Measurements from ENCODE around the gene LY6G6F.

LY6G6F gene

DNA sequence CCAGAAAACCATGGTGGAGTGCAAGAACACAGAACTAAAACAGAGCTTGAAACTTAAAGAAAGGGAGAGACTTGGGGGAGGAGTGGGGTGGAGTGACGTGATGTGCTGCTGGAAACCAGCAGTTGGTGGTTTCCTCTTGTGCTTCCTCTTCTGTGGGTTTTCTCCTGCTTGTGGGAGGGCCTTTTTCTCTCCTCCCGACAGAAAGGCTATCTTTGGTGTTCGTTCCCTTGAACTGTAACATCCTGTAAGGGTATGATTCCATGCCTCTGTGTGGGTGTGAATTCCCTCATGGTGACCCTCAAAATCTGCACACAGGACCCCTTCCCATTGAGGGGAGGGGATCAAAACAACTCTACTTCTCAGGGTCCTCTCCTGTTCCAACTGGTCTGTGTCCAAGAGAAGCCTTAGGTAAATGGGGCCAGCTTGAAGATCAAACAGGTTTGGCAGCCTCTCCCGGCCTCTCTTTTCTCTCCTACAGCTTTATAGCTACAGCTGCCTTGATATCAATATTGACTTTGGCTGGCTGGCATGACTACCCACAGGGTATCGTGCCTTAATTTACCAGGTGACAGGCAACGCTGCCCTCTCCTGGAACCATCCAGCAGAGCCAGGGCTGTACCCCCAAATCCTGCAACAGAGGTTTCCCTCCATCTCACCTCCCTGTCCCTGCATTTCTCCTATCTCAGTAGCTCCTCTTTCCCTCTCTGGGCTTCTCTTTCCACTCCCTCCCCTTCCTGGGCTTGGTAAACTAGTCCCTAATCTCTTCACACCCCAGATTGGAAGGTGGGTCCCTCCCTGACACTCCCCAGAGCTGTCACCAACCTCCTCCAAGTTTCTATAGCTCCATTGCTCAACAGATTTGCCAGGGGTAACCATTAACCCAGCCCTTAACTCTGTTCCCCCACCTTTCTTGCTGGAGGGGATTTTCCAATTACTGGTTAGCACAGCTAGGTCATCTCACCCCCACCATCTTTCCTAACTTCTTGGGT lies 31.6 kb downstream of the LY6G6F start:
- peaks cover 30% of the 10 kb centered on the region for H3K36me3 ChIP-seq (ENCODE audit: insufficient read depth, low read length)
- no peaks in the 10 kb centered on the region for H3K9me3 ChIP-seq (ENCODE audit: low read length)
- H3K4me3 ChIP-seq (ENCODE audit: low read length) = peak overlapping the region; percentile 32
- H2AFZ ChIP-seq (ENCODE audit: low read depth, low read length) = no peak overlapping the region
- no peaks in the 10 kb centered on the region for H3K27me3 ChIP-seq (ENCODE audit: insufficient read depth, low read length)
- peaks cover 51% of the 10 kb centered on the region for H3K4me1 ChIP-seq (ENCODE audit: insufficient read depth, low read length)

DNA sequence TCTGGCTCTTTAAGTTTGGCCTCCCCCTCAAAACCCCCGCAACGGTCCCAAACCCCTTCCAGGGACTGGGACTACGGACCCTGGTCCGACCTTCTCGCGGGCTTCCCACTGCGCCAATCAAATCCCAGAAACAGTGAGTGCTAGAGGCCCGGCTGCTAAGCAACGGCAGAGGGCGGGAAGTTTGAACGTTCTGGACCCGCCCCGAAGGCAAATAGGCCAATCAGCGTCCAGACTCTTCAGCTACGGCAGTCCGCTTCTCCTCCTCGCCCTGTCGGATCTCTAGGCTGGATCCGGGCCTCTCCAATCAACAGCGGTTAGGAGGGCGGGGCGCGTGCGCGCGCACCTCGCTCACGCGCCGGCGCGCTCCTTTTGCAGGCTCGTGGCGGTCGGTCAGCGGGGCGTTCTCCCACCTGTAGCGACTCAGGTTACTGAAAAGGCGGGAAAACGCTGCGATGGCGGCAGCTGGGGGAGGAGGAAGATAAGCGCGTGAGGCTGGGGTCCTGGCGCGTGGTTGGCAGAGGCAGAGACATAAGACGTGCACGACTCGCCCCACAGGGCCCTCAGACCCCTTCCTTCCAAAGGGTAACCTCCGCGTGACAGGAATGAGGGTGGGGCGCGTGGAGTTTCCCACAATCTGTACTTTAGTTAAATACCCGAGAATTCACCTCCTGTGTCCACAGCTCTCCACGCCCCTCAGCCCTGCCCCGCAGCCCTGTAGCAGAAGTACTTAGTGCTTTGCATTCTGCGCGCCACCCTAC lies 33.2 kb downstream of the LY6G6F start, which contains the start of gene MSH5:
TSS of gene MSH5 (plus strand) at position 367 of the 758 bp plus-strand sequence. CDS start 462 bp downstream, outside the sequence.
- peaks cover 42% of the 10 kb centered on the region for H3K4me1 ChIP-seq (ENCODE audit: insufficient read depth, low read length)

DNA sequence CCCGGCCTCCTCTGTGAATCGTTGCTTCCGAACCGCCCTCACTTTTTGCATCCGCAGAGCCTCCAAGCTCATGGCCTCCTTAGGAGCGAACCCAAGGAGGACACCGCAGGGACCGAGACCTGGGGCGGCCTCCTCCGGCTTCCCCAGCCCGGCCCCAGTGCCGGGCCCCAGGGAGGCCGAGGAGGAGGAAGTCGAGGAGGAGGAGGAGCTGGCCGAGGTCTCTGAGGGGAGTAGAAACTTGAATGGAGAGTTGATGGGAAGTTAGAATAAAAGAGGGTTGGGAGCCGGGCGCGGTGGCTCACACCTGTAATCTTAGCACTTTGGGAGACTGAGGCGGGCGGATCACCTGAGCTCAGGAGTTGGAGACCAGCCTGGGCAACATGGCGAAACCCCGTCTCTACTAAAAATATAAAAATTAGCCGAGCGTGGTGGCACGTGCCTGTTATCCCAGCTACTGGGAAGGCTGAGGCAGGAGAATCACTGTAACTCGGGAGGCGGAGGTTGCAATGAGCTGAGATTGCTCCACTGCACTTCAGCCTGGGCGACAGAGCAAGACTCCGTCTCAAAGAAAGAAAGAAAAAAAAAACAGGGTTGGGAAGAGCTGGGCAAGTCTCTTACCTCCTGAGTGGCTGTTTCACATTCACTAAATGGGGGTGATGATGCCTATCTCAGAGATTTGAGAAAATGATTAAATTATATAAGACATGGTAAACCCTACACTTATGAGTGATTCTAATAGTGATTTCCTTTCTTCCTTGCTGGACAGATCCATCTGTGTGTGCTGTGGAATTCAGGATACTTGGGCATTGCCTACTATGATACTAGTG lies 33.9 kb downstream of the LY6G6F start:
- no peak overlapping the region for H2AFZ ChIP-seq (ENCODE audit: low read depth, low read length)
- H3K4me1 ChIP-seq (ENCODE audit: insufficient read depth, low read length) = peaks cover 37% of the 10 kb centered on the region
- H3K4me3 ChIP-seq (ENCODE audit: low read length) = peak overlapping the region; percentile 94
- no peaks in the 10 kb centered on the region for H3K9me3 ChIP-seq (ENCODE audit: low read length)
- H3K27me3 ChIP-seq (ENCODE audit: insufficient read depth, low read length) = no peaks in the 10 kb centered on the region
- H3K36me3 ChIP-seq (ENCODE audit: insufficient read depth, low read length) = peaks cover 36% of the 10 kb centered on the region

More for the DNA sequence above, 33.2 kb downstream of the LY6G6F start, which contains the start of gene MSH5:
- Histone ChIP-seq H3K27me3 (ENCODE audit: insufficient read depth, low read length) (no peaks in the 10 kb centered on the region), H3K36me3 (ENCODE audit: insufficient read depth, low read length) (peaks cover 31% of the 10 kb centered on the region), H2AFZ (ENCODE audit: low read depth, low read length) (peak within 1 kb of the TSS; percentile 27), H3K4me3 (ENCODE audit: low read length) (peak within 1 kb of the TSS; percentile 94), H3K9me3 (ENCODE audit: low read length) (no peaks in the 10 kb centered on the region)

DNA sequence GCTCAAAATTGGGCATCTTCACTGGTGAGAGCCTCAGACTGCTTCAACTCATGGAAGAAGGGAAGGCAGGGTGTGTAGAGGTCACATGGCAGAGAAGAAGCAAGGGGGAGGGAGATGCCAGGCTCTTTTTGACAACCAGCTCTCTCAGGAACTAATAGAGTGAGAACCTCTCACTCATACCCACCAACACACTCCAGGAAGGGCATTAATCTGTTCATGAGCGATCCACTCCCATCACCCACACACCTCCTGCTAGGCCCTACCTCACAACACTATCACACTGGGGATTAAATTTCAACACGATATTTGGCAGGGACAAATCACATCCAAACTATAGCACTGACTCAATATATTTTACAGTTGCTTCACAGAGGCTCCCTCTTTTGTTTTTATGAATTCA lies 35.1 kb downstream of the LY6G6F start:
- Histone ChIP-seq H3K9me3 (ENCODE audit: low read length) (no peaks in the 10 kb centered on the region), H3K27me3 (ENCODE audit: insufficient read depth, low read length) (no peaks in the 10 kb centered on the region), H3K4me1 (ENCODE audit: insufficient read depth, low read length) (peaks cover 31% of the 10 kb centered on the region), H3K4me3 (ENCODE audit: low read length) (no peak overlapping the region), H3K36me3 (ENCODE audit: insufficient read depth, low read length) (peaks cover 38% of the 10 kb centered on the region), H2AFZ (ENCODE audit: low read depth, low read length) (no peak overlapping the region)

DNA sequence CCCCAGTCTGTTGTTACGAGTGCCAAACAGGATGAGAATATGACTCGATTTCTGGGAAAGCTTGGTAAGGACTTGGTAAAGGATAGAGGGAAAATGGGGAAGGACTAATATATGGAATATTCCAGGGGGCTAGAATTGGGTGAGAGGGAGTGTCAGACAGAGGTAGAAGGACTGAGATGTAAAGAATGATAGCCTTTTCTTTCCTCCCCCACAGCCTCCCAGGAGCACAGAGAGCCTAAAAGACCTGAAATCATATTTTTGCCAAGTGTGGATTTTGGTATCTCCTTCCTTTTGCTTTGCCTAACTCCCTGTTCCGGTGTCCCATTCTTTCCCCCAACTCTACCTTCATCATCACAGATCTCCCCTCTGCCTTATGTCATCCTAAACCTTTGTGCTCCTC lies 36.2 kb downstream of the LY6G6F start:
- H3K36me3 ChIP-seq (ENCODE audit: insufficient read depth, low read length) = peaks cover 48% of the 10 kb centered on the region
- H2AFZ ChIP-seq (ENCODE audit: low read depth, low read length) = no peak overlapping the region
- H3K4me1 ChIP-seq (ENCODE audit: insufficient read depth, low read length) = peaks cover 21% of the 10 kb centered on the region
- no peaks in the 10 kb centered on the region for H3K9me3 ChIP-seq (ENCODE audit: low read length)
- no peaks in the 10 kb centered on the region for H3K27me3 ChIP-seq (ENCODE audit: insufficient read depth, low read length)
- no peak overlapping the region for H3K4me3 ChIP-seq (ENCODE audit: low read length)

DNA sequence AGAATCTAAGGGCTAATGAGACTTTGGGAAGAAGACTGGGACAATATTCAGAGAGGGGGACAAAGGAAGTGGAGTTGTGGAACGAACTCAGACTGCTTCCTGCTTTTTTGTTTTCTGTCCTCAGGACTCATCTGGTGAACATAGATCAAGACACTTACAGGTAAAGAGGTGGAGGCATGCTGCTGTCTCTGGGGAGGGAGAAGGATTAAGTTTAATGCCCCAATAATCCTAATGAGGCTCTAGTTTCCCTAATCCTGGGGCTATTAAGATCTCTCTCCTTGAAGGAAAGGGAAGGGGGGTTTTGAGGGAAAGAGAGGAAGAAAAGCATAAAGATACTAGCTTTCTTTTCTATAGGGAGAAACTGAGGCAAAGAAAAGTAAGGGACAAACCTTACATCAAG lies 37.8 kb downstream of the LY6G6F start:
- H3K4me3 ChIP-seq (ENCODE audit: low read length) = no peak overlapping the region
- no peaks in the 10 kb centered on the region for H3K27me3 ChIP-seq (ENCODE audit: insufficient read depth, low read length)
- H3K36me3 ChIP-seq (ENCODE audit: insufficient read depth, low read length) = peaks cover 55% of the 10 kb centered on the region

DNA sequence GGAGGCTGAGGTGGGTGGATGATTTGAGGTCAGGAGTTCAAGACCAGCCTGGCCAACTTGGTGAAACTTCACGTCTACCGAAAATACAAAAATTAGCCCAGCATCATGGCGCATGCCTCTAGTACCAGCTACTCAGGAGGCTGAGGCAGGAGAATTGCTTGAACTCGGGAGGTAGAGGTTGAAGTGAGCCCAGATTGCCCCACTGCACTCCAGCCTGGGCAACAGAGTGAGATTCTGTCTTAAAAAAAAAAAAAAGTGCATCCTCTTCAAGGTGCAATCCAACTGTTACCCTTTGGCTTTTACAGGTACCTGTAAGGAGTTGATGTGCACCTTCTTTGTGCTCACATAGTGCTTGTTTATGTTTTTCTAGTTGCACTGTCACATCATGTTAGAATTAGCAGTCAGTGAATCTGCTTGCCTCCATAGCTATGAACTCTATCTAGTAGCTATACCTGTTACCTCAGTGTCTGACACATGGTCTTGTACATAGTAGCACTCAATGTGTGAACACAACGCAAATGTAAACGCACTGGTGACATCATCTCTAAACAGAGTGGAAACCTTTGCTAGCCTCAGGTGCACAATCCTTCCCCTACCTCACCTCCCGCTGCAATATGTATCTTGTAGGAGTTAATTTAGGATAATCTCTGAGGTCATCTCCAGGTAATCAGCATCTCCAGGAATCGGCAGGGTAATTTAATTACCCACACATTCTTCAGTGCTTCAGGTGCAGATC lies 42.8 kb downstream of the LY6G6F start:
- Histone ChIP-seq H3K4me3 (ENCODE audit: low read length) (no peak overlapping the region), H3K4me1 (ENCODE audit: insufficient read depth, low read length) (no peaks in the 10 kb centered on the region), H3K9me3 (ENCODE audit: low read length) (no peaks in the 10 kb centered on the region), H2AFZ (ENCODE audit: low read depth, low read length) (no peak overlapping the region), H3K27me3 (ENCODE audit: insufficient read depth, low read length) (no peaks in the 10 kb centered on the region), H3K36me3 (ENCODE audit: insufficient read depth, low read length) (peaks cover 37% of the 10 kb centered on the region)

More for the DNA sequence above, 37.8 kb downstream of the LY6G6F start:
- H2AFZ ChIP-seq (ENCODE audit: low read depth, low read length) = no peak overlapping the region
- H3K4me1 ChIP-seq (ENCODE audit: insufficient read depth, low read length) = peaks cover 6% of the 10 kb centered on the region
- no peaks in the 10 kb centered on the region for H3K9me3 ChIP-seq (ENCODE audit: low read length)

DNA sequence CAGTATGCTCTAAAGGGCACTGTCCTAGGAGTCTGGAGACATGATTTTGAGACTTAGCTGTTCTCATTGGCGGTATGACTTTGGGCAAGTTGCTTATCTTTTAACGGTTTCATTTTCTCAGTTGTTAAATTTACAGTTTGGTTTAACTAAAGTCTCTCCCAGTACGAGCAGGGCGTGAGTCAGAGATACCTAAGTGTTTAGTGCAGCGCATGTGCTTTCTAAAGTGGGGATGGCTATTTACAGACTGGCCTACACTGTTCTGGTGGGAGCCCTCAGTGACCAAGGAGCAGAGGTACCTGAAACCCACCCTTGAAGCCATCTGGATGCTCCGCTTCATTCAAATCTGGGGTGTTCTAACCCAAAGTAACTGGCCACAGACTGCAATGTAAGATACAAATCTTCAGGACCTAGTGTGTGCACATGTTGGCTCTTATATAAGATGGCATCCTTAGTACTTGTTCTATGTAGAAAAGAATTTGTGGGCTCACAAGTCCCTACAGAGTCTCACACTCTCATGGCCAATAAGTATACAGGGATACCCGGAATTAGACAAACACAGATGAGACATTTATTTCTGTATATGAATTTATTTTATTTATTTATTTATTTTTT lies 43.9 kb downstream of the LY6G6F start:
- Histone ChIP-seq H3K27me3 (ENCODE audit: insufficient read depth, low read length) (no peaks in the 10 kb centered on the region), H3K4me3 (ENCODE audit: low read length) (no peak overlapping the region), H3K9me3 (ENCODE audit: low read length) (no peaks in the 10 kb centered on the region), H3K36me3 (ENCODE audit: insufficient read depth, low read length) (peaks cover 32% of the 10 kb centered on the region), H3K4me1 (ENCODE audit: insufficient read depth, low read length) (no peaks in the 10 kb centered on the region), H2AFZ (ENCODE audit: low read depth, low read length) (no peak overlapping the region)

DNA sequence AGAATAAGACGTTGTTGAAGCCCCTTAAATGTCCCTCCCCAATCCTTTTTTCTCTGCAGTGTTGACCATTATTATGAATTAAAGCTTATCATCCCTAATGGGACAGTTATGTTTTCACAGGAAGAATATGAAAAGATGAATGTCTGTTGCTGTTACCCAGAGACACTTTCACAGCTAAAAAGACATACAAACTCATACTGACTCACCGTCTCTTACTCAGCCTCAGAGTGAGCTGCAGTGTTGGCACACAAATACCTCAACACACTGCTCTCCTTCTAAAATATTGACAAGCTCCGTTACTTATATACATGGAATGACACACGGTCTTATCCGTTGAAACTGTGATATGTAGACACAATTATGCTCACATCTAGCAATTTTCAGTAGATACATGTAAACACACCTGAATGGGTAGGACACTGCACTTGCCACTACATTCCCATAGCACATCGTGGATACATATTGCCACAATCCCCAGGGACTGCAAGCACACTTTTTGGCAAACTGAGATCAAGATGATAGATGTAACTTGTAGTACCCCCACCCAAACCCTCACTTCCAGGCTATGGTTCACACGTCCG lies 46.2 kb downstream of the LY6G6F start:
- no peaks in the 10 kb centered on the region for H3K27me3 ChIP-seq (ENCODE audit: insufficient read depth, low read length)
- no peaks in the 10 kb centered on the region for H3K9me3 ChIP-seq (ENCODE audit: low read length)
- no peak overlapping the region for H3K4me3 ChIP-seq (ENCODE audit: low read length)
- H3K36me3 ChIP-seq (ENCODE audit: insufficient read depth, low read length) = peaks cover 20% of the 10 kb centered on the region
- H2AFZ ChIP-seq (ENCODE audit: low read depth, low read length) = no peak overlapping the region
- no peaks in the 10 kb centered on the region for H3K4me1 ChIP-seq (ENCODE audit: insufficient read depth, low read length)

DNA sequence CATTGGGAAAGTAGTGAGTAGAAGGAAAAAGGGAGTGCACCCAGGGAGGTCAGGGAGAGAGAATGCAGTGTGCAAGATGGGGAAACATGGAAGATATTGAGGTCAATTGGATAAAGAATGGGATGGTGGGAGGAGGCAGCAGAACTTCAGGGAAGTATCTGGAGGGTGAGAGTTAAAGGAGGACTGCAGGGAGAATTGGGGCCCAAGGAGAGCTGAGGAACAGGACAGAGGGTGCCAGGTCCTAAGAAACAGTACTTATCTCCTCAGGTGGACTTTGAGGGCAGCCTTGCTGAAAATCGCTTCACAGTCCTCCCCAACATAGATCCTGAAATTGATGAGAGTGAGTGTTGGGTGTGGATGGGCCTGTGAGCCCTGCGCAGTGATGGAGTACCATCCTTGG lies 51.6 kb downstream of the LY6G6F start:
- H3K36me3 ChIP-seq (ENCODE audit: insufficient read depth, low read length) = peaks cover 45% of the 10 kb centered on the region
- H3K4me1 ChIP-seq (ENCODE audit: insufficient read depth, low read length) = peaks cover 8% of the 10 kb centered on the region
- H3K9me3 ChIP-seq (ENCODE audit: low read length) = no peaks in the 10 kb centered on the region
- no peak overlapping the region for H3K4me3 ChIP-seq (ENCODE audit: low read length)
- H2AFZ ChIP-seq (ENCODE audit: low read depth, low read length) = no peak overlapping the region
- no peaks in the 10 kb centered on the region for H3K27me3 ChIP-seq (ENCODE audit: insufficient read depth, low read length)
